Measurements from ENCODE around the gene TANGO2.
"Not testable (repeated sequence)": the region's sequence is repeated elsewhere in the genome, so short reads cannot be mapped to it uniquely, and the experiment has no call there.

The TANGO2 gene

DNA sequence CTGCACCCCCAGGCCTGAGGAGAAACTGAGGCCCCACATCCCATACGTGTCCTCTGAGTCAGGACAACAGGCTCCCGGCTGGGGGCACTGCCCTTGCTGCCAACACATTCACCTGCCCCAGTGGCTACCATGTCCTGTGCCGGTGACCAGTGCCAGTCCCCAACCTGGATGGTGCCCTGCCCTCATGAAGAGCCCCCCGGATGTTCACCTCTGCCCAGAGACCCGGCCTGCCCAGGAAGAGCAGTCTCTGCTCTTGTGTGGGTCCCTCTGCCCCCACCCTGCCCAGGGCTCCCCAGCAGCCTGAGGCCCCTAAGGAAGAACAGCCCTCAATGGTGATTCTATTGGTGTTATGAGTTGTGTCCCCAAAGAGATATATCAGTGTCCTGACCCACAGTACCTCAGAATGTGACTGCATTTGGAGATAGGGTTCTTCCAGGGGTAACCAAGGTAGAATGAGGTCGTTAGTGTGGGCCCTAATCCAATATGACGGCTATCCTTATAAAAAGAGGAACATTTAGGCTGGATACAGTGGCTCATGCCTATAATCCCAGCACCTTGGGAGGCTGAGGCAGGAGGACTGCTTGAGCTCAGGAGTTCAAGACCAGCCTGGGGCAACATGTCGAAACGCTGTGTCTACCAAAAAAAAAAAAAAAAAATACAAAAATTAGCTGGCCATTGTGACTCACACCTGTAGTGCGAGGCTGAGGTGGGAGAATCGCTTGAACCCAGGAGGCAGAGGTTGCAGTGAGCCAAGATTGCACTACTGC lies 45.9 kb downstream of the TANGO2 start:
- no peak for DNase-seq

- not testable (repeated sequence) for DNase-seq
Measured at GRCh38 chr22:20067384-20067682, 46.4 kb downstream of the TANGO2 start.

DNA sequence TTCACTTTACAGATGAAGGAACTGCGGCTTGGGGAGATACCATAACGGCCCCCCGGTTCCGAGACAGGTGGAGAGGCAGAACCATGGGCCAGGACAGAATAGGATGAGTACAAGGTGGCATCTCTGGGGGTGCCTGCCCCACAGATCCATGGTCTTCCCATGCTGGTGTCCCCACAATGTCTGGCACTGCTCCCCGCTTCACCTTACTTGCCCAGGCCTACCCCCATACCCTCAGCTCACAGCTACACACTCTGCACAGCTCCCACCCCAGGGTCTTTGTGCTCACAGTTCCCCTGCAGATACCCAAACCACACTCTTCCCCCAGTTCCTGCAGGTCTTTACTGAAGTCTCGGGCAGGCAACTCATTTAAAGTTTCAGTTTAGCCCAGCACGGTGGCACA lies 47.7 kb downstream of the TANGO2 start:
- DNase-seq, result no peak

GRCh38 chr22:20069331-20070042 lies 48.6 kb downstream of the TANGO2 start:
- no peak for DNase-seq

DNA sequence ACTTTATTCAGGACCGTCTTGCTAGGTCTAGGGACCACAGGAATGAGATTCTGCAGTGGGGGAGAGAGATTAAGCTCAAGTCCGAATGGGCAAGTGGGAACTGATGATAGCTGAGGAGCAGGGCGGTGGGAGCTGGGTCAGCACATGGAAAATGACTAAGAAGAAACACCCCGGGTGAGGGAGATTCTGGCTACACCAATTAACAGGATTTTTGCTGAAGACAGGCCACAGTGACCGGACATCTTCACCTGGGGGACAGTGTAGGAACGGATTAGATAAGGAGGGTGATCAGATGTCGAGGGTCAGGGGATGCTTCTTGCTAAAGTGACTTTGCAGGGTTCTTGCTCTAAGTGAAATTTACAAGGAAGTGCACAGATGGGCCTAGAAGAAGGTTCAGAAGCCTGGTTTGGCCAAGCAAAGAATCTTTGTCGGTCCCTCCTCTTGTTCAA lies 50.6 kb downstream of the TANGO2 start:
- DNase-seq, result no peak

DNA sequence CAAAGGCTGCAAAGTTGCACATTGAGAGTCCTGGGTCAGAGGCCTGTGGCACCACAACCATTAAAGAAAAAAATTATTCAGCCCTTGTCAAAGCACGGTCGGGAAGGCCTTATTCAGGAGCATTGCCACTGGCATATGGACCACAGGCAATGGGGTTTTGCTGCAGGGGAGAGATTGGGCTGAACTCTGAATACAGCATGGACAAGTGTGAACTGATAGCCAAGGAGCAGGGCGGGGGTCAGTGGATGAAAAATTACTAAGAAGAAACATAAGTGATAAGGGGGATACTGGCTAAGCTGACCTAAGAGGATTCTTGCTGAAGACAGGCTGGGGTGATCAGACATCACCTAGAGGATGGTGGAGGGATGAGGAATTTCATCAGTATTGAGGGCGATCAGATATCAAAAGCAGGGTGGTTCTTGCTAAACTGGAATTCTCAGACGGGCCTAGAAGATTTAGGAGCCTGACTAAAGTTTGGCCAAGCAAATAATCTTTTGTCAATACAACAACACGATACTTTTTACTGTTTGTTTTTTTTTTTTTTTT lies 55.8 kb downstream of the TANGO2 start:
- no peak for DNase-seq

- DNase-seq, result peak; percentile 85 to 92
Measured at GRCh38 chr22:20079745-20080444, 59.0 kb downstream of the TANGO2 start, which contains the start of gene DGCR8. Gene DGCR8 (plus strand): TSS chr22:20080241. CDS start chr22:20085964, 5,723 bp downstream.

- peak; percentile 44 to 64 for DNase-seq
Measured at GRCh38 chr22:20080445-20080775, 59.5 kb downstream of the TANGO2 start.

- peak; percentile 10 to 42 for DNase-seq
Measured at GRCh38 chr22:20080776-20081654, 60.1 kb downstream of the TANGO2 start.

- DNase-seq, result no peak
Measured at GRCh38 chr22:20083157-20083890, 62.4 kb downstream of the TANGO2 start.

DNA sequence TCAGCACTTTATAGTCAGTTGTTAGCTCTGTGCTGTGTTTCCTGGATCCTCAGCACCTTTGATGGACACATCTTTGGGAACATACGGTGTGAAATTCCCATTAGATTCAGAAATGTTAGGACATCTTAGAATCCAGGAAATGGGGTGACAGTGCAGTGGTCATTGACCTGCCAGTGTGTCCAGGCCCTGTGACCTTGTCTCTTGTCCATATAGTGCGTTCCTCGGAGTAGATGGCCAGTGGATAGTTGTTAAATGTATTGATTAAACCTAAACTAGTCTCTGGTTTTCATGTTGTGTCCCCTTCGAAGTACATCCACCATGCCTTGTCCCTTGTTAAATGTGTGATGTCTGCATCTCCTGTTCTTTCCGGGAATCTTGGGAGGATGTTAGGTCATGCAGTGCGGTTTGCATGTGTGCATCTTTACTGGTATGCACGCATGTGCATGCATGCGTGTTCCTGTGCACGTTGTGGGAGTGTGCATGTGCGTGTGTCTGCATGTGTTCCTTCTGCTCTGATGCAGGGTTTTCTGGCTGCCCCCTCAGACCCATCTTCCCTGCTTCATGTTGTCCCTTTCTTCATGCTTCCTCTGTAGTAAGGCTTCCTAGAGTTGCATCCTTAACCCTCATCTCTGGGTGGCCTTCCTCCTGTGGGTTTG lies 63.1 kb downstream of the TANGO2 start:
- no peak for DNase-seq

DNA sequence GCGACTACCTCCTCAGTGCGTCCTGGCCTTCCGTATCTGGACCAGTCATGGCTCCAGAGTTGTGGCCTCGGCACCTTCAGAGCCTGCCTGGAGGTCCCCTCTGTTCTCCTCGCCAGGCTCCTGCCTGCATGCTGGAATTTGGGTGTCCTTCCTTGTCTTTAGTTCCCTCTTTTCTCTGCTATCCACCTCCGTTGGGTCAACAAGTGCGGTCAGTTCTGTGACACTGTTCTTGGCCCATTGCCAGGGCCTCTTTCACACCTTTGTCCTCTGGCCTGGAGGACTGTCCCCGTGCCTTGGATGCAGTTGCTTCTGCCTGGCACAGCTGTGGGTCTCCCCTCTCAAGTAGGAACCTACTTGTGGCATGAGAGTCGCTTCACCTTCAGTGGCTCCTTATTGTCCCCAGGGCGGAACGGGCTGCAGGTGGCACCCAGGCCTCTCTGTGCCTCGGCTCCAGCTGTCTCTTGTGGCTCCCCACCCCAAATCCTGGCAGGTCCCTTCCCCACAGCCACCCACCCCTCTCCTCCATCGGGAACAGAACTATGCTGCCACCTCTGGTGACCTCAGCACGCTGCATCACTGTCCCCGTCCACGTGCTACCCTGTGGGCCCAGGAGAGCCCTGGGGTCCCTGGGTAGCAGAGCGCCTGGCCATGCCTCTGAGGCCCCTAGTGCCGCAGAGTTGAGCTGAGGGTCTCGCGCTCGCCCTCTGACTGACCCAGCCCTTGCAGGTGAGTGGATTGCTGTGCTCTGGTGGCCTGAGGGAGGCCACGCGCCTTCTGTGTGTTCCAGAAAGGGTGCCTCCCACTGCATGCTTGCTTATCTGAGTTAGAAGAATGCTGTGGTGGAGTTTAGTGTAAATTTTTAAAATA lies 63.9 kb downstream of the TANGO2 start:
- peak; percentile 5 to 40 for DNase-seq

- no peak for DNase-seq
Measured at GRCh38 chr22:20085651-20086050, 64.7 kb downstream of the TANGO2 start.

DNA sequence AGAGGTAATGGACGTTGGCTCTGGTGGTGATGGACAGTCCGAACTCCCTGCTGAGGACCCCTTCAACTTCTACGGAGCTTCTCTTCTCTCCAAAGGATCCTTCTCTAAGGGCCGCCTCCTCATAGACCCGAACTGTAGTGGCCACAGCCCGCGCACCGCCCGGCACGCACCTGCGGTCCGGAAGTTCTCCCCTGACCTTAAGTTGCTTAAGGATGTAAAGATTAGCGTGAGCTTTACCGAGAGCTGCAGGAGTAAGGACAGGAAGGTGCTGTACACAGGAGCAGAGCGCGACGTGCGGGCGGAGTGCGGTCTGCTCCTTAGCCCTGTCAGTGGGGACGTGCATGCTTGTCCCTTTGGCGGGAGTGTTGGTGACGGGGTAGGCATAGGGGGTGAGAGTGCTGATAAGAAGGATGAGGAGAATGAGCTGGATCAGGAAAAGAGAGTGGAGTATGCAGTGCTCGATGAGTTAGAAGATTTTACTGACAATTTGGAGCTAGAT lies 65.2 kb downstream of the TANGO2 start:
- no peak for DNase-seq

DNA sequence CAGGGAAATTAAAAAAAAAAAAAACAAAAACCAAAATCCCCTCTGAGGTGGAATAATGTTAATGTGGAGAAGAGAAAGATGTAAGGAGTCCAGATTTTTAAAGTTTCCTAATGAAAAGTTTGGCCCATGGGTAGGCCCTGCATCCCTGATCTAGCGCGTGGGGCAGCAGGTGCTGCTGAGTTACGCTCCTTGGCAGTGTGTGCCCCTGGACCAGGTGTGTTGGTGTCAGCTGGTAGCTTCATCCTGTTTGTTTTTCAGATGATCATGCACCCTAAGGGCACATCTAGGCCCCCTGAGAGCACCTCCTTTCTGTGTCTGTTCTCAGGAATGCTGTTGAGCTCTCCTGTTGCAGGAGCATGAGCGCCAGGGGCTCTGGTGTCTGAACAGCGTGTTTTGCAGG lies 65.9 kb downstream of the TANGO2 start:
- no peak for DNase-seq

GRCh38 chr22:20087319-20088262 lies 66.7 kb downstream of the TANGO2 start:
- DNase-seq, result no peak

DNA sequence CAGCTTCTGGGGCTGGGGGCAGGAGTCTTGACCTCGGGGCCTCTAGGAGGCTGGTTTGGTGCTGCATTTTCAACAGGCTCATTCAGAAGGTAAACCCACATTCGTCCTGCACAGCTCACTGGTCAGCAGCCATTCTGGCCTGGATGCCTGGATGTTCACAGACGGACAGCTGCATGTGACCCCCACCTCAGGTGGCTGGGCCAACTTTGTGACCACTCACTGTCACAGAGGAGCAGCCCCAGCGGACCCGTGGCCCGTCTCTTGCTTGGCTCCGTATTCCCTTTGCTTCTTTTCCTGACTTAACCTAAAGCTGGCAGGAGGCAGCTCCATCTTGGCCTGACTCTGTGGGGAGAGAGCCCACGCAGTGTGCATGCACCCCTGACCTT lies 67.3 kb downstream of the TANGO2 start:
- DNase-seq, result no peak

GRCh38 chr22:20089226-20089976 lies 68.5 kb downstream of the TANGO2 start:
- DNase-seq, result no peak
